ENCODE results near the gene FUOM. TPM values are rescaled to one million over a fixed set of nuclear protein-coding genes. Genes with fewer than 3 reads are reported as not detected.

The FUOM gene
- total and polyA plus RNA-seq, 2 experiments from 2014 or later, result 30.8 to 33.9 TPM

DNA sequence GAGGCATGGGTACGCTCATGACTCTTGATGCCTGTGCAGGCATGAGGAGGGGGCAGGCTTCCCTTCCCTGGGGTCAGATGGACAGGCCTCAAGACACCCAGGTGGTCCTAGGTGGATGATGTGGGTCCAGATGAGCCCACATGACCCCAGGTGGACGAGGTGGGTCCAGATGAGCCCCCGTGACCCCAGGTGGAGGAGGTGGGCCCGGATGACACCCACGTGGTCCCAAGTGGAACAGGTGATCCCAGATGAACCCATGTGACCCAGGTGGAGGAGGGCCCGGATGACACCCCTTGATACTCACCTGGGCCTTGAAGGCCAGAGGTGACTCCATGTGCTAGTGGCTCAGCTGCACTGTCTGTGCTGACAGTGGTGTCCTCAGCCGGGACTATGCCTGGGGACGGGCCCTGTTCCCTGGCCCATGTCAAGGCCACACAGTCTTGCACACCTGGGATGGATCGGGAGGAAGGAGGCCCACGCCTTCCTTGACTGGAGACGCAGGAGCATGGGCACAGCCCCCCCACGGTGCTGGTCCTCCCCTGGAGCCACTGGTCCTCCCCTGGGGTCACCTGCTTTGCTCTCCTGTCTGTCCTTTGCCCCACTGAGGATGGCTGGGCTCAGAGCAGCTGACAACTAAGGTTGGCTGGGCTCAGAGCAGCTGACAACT is 7.4 kb downstream of the FUOM start:
- Mint-ChIP-seq H3K27me3 (ENCODE audit: insufficient read depth, low read depth, poor library complexity) (peaks cover 23% of the 10 kb centered on the region), H3K4me3 (no peak overlapping the region), H3K9me3 (no peaks in the 10 kb centered on the region), H3K4me1 (peaks cover 2% of the 10 kb centered on the region; the same call in 2 of the 3 replicates), H3K36me3 (ENCODE audit: low read depth) (no peaks in the 10 kb centered on the region), H3K27ac (no peak overlapping the region)
- no peaks in the 10 kb centered on the region for H3K9me2 ChIP-seq (ENCODE audit: insufficient read depth)
- H3K36me3 ChIP-seq (ENCODE audit: insufficient read depth), result no peaks in the 10 kb centered on the region
- TF ChIP-seq ZNF331 (CRISPR knock-in tag; IDR thresholded peaks at IDR 0.05; ENCODE audit: low read depth) (no peak), JUNB (IDR thresholded peaks at IDR 0.05; ENCODE audit: unreplicated experiment) (no peak), ZNF114 (CRISPR knock-in tag; IDR thresholded peaks at IDR 0.05) (no peak), EZH2 (IDR thresholded peaks at IDR 0.05; ENCODE audit: low read depth, unreplicated experiment) (no peak), CREB1 (CRISPR knock-in tag; IDR thresholded peaks at IDR 0.05; ENCODE audit: low read depth) (no peak), POLR2AphosphoS5 (IDR thresholded peaks at IDR 0.05; ENCODE audit: low read depth) (no peak; the same call in 1 of the 2 replicates), EZH2phosphoT487 (IDR thresholded peaks at IDR 0.05; ENCODE audit: unreplicated experiment) (no peak), STAT1 (IDR thresholded peaks at IDR 0.05; ENCODE audit: unreplicated experiment) (no peak)
- TF ChIP-seq, protein P1, sequence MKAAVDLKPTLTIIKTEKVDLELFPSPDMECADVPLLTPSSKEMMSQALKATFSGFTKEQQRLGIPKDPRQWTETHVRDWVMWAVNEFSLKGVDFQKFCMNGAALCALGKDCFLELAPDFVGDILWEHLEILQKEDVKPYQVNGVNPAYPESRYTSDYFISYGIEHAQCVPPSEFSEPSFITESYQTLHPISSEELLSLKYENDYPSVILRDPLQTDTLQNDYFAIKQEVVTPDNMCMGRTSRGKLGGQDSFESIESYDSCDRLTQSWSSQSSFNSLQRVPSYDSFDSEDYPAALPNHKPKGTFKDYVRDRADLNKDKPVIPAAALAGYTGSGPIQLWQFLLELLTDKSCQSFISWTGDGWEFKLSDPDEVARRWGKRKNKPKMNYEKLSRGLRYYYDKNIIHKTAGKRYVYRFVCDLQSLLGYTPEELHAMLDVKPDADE (IDR thresholded peaks at IDR 0.05), result no peak
- TF ChIP-seq, protein P2, sequence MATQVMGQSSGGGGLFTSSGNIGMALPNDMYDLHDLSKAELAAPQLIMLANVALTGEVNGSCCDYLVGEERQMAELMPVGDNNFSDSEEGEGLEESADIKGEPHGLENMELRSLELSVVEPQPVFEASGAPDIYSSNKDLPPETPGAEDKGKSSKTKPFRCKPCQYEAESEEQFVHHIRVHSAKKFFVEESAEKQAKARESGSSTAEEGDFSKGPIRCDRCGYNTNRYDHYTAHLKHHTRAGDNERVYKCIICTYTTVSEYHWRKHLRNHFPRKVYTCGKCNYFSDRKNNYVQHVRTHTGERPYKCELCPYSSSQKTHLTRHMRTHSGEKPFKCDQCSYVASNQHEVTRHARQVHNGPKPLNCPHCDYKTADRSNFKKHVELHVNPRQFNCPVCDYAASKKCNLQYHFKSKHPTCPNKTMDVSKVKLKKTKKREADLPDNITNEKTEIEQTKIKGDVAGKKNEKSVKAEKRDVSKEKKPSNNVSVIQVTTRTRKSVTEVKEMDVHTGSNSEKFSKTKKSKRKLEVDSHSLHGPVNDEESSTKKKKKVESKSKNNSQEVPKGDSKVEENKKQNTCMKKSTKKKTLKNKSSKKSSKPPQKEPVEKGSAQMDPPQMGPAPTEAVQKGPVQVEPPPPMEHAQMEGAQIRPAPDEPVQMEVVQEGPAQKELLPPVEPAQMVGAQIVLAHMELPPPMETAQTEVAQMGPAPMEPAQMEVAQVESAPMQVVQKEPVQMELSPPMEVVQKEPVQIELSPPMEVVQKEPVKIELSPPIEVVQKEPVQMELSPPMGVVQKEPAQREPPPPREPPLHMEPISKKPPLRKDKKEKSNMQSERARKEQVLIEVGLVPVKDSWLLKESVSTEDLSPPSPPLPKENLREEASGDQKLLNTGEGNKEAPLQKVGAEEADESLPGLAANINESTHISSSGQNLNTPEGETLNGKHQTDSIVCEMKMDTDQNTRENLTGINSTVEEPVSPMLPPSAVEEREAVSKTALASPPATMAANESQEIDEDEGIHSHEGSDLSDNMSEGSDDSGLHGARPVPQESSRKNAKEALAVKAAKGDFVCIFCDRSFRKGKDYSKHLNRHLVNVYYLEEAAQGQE (IDR thresholded peaks at IDR 0.05; ENCODE audit: unreplicated experiment), result no peak
- TF ChIP-seq, protein P3, sequence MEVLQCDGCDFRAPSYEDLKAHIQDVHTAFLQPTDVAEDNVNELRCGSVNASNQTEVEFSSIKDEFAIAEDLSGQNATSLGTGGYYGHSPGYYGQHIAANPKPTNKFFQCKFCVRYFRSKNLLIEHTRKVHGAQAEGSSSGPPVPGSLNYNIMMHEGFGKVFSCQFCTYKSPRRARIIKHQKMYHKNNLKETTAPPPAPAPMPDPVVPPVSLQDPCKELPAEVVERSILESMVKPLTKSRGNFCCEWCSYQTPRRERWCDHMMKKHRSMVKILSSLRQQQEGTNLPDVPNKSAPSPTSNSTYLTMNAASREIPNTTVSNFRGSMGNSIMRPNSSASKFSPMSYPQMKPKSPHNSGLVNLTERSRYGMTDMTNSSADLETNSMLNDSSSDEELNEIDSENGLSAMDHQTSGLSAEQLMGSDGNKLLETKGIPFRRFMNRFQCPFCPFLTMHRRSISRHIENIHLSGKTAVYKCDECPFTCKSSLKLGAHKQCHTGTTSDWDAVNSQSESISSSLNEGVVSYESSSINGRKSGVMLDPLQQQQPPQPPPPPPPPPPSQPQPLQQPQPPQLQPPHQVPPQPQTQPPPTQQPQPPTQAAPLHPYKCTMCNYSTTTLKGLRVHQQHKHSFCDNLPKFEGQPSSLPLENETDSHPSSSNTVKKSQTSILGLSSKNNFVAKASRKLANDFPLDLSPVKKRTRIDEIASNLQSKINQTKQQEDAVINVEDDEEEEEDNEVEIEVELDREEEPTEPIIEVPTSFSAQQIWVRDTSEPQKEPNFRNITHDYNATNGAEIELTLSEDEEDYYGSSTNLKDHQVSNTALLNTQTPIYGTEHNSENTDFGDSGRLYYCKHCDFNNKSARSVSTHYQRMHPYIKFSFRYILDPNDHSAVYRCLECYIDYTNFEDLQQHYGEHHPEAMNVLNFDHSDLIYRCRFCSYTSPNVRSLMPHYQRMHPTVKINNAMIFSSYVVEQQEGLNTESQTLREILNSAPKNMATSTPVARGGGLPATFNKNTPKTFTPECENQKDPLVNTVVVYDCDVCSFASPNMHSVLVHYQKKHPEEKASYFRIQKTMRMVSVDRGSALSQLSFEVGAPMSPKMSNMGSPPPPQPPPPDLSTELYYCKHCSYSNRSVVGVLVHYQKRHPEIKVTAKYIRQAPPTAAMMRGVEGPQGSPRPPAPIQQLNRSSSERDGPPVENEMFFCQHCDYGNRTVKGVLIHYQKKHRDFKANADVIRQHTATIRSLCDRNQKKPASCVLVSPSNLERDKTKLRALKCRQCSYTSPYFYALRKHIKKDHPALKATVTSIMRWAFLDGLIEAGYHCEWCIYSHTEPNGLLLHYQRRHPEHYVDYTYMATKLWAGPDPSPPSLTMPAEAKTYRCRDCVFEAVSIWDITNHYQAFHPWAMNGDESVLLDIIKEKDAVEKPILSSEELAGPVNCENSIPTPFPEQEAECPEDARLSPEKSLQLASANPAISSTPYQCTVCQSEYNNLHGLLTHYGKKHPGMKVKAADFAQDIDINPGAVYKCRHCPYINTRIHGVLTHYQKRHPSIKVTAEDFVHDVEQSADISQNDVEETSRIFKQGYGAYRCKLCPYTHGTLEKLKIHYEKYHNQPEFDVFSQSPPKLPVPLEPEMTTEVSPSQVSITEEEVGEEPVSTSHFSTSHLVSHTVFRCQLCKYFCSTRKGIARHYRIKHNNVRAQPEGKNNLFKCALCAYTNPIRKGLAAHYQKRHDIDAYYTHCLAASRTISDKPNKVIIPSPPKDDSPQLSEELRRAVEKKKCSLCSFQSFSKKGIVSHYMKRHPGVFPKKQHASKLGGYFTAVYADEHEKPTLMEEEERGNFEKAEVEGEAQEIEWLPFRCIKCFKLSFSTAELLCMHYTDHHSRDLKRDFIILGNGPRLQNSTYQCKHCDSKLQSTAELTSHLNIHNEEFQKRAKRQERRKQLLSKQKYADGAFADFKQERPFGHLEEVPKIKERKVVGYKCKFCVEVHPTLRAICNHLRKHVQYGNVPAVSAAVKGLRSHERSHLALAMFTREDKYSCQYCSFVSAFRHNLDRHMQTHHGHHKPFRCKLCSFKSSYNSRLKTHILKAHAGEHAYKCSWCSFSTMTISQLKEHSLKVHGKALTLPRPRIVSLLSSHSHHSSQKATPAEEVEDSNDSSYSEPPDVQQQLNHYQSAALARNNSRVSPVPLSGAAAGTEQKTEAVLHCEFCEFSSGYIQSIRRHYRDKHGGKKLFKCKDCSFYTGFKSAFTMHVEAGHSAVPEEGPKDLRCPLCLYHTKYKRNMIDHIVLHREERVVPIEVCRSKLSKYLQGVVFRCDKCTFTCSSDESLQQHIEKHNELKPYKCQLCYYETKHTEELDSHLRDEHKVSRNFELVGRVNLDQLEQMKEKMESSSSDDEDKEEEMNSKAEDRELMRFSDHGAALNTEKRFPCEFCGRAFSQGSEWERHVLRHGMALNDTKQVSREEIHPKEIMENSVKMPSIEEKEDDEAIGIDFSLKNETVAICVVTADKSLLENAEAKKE (CRISPR knock-in tag; IDR thresholded peaks at IDR 0.05), result no peak
- TF ChIP-seq, protein P4, sequence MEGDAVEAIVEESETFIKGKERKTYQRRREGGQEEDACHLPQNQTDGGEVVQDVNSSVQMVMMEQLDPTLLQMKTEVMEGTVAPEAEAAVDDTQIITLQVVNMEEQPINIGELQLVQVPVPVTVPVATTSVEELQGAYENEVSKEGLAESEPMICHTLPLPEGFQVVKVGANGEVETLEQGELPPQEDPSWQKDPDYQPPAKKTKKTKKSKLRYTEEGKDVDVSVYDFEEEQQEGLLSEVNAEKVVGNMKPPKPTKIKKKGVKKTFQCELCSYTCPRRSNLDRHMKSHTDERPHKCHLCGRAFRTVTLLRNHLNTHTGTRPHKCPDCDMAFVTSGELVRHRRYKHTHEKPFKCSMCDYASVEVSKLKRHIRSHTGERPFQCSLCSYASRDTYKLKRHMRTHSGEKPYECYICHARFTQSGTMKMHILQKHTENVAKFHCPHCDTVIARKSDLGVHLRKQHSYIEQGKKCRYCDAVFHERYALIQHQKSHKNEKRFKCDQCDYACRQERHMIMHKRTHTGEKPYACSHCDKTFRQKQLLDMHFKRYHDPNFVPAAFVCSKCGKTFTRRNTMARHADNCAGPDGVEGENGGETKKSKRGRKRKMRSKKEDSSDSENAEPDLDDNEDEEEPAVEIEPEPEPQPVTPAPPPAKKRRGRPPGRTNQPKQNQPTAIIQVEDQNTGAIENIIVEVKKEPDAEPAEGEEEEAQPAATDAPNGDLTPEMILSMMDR (conservative IDR thresholded peaks at IDR 0.05; ENCODE audit: low read depth in 2 of 2), result no peak
- ATAC-seq (no peak), DNase-seq (ENCODE audit: low spot score) (no peak)
- H3F3A ChIP-seq (replicated peaks; ENCODE audit: low read depth), result 0 out of 2 replicates have a peak, but pooled peaks cover 3% of the 10 kb centered on the region
- no peaks in the 10 kb centered on the region for H3K27me3 ChIP-seq (ENCODE audit: insufficient read depth)
- no peak overlapping the region for H2AFZ ChIP-seq
- no peaks in the 10 kb centered on the region; the same call in 1 of the 2 replicates for H4K20me1 ChIP-seq (replicated peaks; ENCODE audit: insufficient read depth)
- no peaks in the 10 kb centered on the region for H3K79me2 ChIP-seq (replicated peaks; ENCODE audit: insufficient read depth)
- no peak overlapping the region for H3K4me3 ChIP-seq
- no peaks in the 10 kb centered on the region; the same call in 1 of the 2 replicates for H3K4me1 ChIP-seq (ENCODE audit: insufficient read depth)
- H3K27ac ChIP-seq (ENCODE audit: low read depth), result no peak overlapping the region
- H3K4me2 ChIP-seq, result no peak overlapping the region

Measured in GM23338 (cell line).